A673 (cell line): Measurements from ENCODE around the gene ZNF678. TPM values are rescaled to one million over a fixed set of nuclear protein-coding genes. Genes with fewer than 3 reads are reported as not detected.

Experiments
- BruUV-seq: library from RNA; stranded (reverse); fragments of 400-500 nt; replicated peaks from 2 replicates; lab custom pipeline; 2021; lab: Mats Ljungman, UMichigan
- CTCF ChIA-PET: fragments of 300-600 bp; sonication (Branson Sonifier 250); formaldehyde crosslinking; loops from one replicate; lab custom pipeline; 2022; ENCODE audit warnings: antibody characterized with exemption; lab: Charles Lee
- POLR2A ChIA-PET: fragments of 300-600 bp; sonication (Branson Sonifier 250); formaldehyde crosslinking; loops from one replicate; lab custom pipeline; 2022; ENCODE audit warnings: antibody characterized with exemption; ENCODE audit not compliant: low non-redundant PET; lab: Charles Lee
- DNase-seq: peaks from one replicate; pipeline ENCODE4 v3.0.0-alpha.2; 2015; ENCODE audit warnings: low spot score
- H3K27ac ChIP-seq: fragments of 200-600 bp; sonication (generic); 2 replicates; pipeline ENCODE4 v1.5.1; 2016; ENCODE audit warnings: mixed run types, low read depth, mild to moderate bottlenecking, mixed read lengths, antibody characterized with exemption, low read length; ENCODE audit not compliant: poor library complexity, severe bottlenecking
- H3K27me3 ChIP-seq: fragments of 200-600 bp; sonication (generic); replicated peaks from 2 replicates; pipeline ENCODE4 v1.6.1; 2017; ENCODE audit warnings: mixed run types, low read depth, mild to moderate bottlenecking, mixed read lengths, antibody characterized with exemption, low read length; ENCODE audit not compliant: insufficient read depth, poor library complexity
- H3K36me3 ChIP-seq: fragments of 200-600 bp; sonication (generic); 2 replicates; pipeline ENCODE4 v1.6.1; 2016; ENCODE audit warnings: mixed run types, mild to moderate bottlenecking, mixed read lengths, antibody characterized with exemption, low read length; ENCODE audit not compliant: insufficient read depth, poor library complexity, severe bottlenecking
- H3K4me1 ChIP-seq: fragments of 200-600 bp; sonication (generic); 2 replicates; pipeline ENCODE4 v1.6.1; 2017; ENCODE audit warnings: mixed run types, mild to moderate bottlenecking, mixed read lengths, antibody characterized with exemption, low read length; ENCODE audit not compliant: insufficient read depth, poor library complexity, severe bottlenecking
- H3K4me3 ChIP-seq: fragments of 200-600 bp; sonication (generic); 2 replicates; pipeline ENCODE4 v1.5.1; 2016; ENCODE audit warnings: low read depth, mixed run types, mild to moderate bottlenecking, mixed read lengths, low read length; ENCODE audit not compliant: poor library complexity, severe bottlenecking
- H3K9me3 ChIP-seq: fragments of 200-600 bp; sonication (generic); 2 replicates; pipeline ENCODE4 v1.6.1; 2016; ENCODE audit warnings: mixed run types, low read depth, mild to moderate bottlenecking, mixed read lengths, antibody characterized with exemption, low read length; ENCODE audit not compliant: poor library complexity, severe bottlenecking
- EZH2 ChIP-seq: fragments of 200-600 bp; sonication (generic); IDR thresholded peaks from 2 replicates; pipeline ENCODE4 v1.6.1; 2017; ENCODE audit warnings: borderline replicate concordance, low read depth, mild to moderate bottlenecking, mixed read lengths, antibody characterized with exemption, low read length; ENCODE audit not compliant: poor library complexity, severe bottlenecking
- intact Hi-C: fragments of 100-400 bp; cut with micrococcal nuclease; formaldehyde crosslinking; loops from one replicate; pipeline ENCODE4 v1.10.0; 2022; ENCODE audit not compliant: unreplicated experiment
- total RNA-seq: library from RNA; stranded (reverse); gene quantifications from 2 replicates; pipeline ENCODE4 v1.2.3, GENCODE V29; 2021
- TF ChIP-seq, protein P1 (sequence below): fragments of 300-800, 200-600 bp; sonication (generic); conservative IDR thresholded peaks from 2 replicates; pipeline ENCODE4 v1.5.1; 2017; ENCODE audit warnings: low read depth, mild to moderate bottlenecking, antibody characterized with exemption, low read length, moderate library complexity, mixed read lengths

The ZNF678 gene
- total RNA-seq, 1 experiment from 2014 or later = 10.2 TPM

- no peak for DNase-seq
- POLR2A ChIA-PET = no interaction called here
- BruUV-seq = no TSS peak
- no peak for TF ChIP-seq EZH2
- TF ChIP-seq, protein P1, sequence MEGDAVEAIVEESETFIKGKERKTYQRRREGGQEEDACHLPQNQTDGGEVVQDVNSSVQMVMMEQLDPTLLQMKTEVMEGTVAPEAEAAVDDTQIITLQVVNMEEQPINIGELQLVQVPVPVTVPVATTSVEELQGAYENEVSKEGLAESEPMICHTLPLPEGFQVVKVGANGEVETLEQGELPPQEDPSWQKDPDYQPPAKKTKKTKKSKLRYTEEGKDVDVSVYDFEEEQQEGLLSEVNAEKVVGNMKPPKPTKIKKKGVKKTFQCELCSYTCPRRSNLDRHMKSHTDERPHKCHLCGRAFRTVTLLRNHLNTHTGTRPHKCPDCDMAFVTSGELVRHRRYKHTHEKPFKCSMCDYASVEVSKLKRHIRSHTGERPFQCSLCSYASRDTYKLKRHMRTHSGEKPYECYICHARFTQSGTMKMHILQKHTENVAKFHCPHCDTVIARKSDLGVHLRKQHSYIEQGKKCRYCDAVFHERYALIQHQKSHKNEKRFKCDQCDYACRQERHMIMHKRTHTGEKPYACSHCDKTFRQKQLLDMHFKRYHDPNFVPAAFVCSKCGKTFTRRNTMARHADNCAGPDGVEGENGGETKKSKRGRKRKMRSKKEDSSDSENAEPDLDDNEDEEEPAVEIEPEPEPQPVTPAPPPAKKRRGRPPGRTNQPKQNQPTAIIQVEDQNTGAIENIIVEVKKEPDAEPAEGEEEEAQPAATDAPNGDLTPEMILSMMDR = no peak
- H3K9me3 ChIP-seq = no peaks in the 10 kb centered on the region
- peak overlapping the region; percentile 61 for H3K27ac ChIP-seq
- intact Hi-C loops = no loop called here
- no peaks in the 10 kb centered on the region for H3K36me3 ChIP-seq
- CTCF ChIA-PET = no interaction called here
- peaks cover 4% of the 10 kb centered on the region for H3K4me1 ChIP-seq
- H3K27me3 ChIP-seq = no peaks in the 10 kb centered on the region
- H3K4me3 ChIP-seq = no peak overlapping the region
Observed at GRCh38 chr1:227543283-227544066, 19.9 kb upstream of the ZNF678 start.

DNA sequence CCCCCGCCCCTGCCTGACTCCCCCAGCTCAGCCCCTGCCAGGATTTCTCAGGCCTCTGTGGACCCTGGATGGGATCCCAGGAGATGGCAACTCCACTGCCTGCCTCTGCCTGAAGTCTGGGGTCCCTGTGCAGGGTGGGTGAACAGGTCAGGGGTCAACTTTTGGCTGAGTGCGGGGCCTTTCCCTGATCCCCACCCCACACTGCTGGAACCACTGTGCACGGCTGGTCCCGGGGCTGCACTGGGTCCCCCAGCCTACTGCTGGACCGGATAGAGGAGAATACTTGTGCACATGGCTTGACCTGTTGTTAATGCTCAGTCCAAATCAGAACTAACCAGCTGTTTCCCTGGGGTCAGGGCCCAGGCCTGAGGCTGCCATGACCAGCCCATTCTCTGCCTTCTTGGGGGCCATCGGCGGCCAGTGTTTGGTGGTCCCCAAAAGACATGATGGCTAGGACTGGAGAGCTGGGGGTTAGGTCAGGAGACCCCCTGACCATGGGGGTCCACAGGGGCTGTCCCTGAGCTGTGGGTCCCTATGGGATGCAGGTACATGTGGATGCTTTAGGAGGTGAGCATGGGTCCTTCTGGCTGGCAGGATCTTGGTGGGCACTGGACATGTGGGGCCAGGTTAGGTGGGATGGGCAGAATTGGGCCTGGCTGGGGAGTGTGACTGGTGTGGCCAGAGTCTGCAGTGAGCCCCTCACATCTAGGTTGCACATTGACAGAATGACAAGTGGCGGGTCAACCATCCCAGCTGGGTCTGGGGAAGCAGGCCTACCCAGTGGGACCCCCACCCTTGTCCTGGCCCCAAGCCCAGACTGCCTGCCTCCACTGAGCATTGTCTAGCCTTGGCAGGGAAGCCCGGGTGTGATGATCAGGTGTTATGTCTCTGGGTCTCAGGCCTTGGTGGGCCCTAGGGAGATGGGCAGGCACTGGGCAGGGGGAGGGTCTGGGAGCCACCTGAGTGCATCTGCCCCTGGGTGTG is 19.0 kb upstream of the ZNF678 start:
- no peak overlapping the region for H3K27ac ChIP-seq
- TF ChIP-seq, protein P1 = no peak
- no peak for TF ChIP-seq EZH2
- peaks cover 4% of the 10 kb centered on the region for H3K4me1 ChIP-seq
- intact Hi-C loops = no loop called here
- no peaks in the 10 kb centered on the region for H3K36me3 ChIP-seq
- no peak for DNase-seq
- H3K4me3 ChIP-seq = no peak overlapping the region
- H3K9me3 ChIP-seq = no peaks in the 10 kb centered on the region
- POLR2A ChIA-PET = no interaction called here
- CTCF ChIA-PET = no interaction called here
- no TSS peak for BruUV-seq
- H3K27me3 ChIP-seq = no peaks in the 10 kb centered on the region

DNA sequence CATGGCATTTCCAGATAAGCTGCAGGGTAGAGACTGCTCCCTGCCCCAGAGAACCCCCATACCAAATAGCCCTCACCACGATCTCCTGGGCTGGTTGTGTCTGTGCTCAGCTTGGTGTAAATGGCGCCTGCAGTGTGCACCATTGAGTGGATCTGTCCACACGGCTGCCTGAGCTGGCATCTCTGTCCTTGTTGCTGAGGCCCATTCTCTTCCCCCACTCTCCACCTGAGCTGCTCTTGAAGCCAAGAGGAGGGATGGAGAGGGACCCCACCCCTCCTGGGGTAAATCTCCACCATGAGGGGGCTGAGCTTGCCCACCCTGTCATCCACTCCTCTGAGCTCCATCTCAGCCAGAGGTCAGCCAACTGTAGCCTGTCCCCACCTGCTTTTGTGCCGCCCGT is 18.0 kb upstream of the ZNF678 start:
- Histone ChIP-seq H3K9me3 (no peaks in the 10 kb centered on the region), H3K4me3 (no peak overlapping the region), H3K27me3 (no peaks in the 10 kb centered on the region), H3K36me3 (no peaks in the 10 kb centered on the region), H3K27ac (no peak overlapping the region), H3K4me1 (peaks cover 4% of the 10 kb centered on the region)
- CTCF ChIA-PET = no interaction called here
- TF ChIP-seq, protein P1 = no peak
- TF ChIP-seq EZH2 = no peak
- no peak for DNase-seq
- no TSS peak for BruUV-seq
- intact Hi-C loops = no loop called here
- POLR2A ChIA-PET = no interaction called here
